ENCODE data around the gene SYNPO.

SYNPO gene

GRCh38 chr5:150661086-150661485 is 20.6 kb downstream of the SYNPO start, which contains the start of gene MYOZ3:
MYOZ3 (plus strand) TSS chr5:150661251; CDS start chr5:150662942, 1,691 bp downstream.
- no peaks in the 10 kb centered on the region for H4K20me1 ChIP-seq (ENCODE audit: insufficient read depth)
- H3K27me3 ChIP-seq (ENCODE audit: insufficient read depth, low read depth): no peaks in the 10 kb centered on the region
- TF ChIP-seq, protein P1, sequence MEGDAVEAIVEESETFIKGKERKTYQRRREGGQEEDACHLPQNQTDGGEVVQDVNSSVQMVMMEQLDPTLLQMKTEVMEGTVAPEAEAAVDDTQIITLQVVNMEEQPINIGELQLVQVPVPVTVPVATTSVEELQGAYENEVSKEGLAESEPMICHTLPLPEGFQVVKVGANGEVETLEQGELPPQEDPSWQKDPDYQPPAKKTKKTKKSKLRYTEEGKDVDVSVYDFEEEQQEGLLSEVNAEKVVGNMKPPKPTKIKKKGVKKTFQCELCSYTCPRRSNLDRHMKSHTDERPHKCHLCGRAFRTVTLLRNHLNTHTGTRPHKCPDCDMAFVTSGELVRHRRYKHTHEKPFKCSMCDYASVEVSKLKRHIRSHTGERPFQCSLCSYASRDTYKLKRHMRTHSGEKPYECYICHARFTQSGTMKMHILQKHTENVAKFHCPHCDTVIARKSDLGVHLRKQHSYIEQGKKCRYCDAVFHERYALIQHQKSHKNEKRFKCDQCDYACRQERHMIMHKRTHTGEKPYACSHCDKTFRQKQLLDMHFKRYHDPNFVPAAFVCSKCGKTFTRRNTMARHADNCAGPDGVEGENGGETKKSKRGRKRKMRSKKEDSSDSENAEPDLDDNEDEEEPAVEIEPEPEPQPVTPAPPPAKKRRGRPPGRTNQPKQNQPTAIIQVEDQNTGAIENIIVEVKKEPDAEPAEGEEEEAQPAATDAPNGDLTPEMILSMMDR (conservative IDR thresholded peaks at IDR 0.05; ENCODE audit: low read depth, low read length): no peak
- H3K79me2 ChIP-seq (ENCODE audit: insufficient read depth, low read depth): no peaks in the 10 kb centered on the region
- no peaks in the 10 kb centered on the region for H3K4me1 ChIP-seq (ENCODE audit: low read depth, poor library complexity, severe bottlenecking)
- no peak within 1 kb of the TSS for H3K9ac ChIP-seq
- no peak within 1 kb of the TSS for H3K4me2 ChIP-seq
- H3K27ac ChIP-seq: no peak within 1 kb of the TSS
- H3K4me3 ChIP-seq (IDR thresholded peaks at IDR 0.05; ENCODE audit: insufficient read depth, low read depth, low read length): no peak within 1 kb of the TSS
- H2AFZ ChIP-seq (ENCODE audit: low read depth): no peak within 1 kb of the TSS
- H3K36me3 ChIP-seq (ENCODE audit: insufficient read depth): no peaks in the 10 kb centered on the region

DNA sequence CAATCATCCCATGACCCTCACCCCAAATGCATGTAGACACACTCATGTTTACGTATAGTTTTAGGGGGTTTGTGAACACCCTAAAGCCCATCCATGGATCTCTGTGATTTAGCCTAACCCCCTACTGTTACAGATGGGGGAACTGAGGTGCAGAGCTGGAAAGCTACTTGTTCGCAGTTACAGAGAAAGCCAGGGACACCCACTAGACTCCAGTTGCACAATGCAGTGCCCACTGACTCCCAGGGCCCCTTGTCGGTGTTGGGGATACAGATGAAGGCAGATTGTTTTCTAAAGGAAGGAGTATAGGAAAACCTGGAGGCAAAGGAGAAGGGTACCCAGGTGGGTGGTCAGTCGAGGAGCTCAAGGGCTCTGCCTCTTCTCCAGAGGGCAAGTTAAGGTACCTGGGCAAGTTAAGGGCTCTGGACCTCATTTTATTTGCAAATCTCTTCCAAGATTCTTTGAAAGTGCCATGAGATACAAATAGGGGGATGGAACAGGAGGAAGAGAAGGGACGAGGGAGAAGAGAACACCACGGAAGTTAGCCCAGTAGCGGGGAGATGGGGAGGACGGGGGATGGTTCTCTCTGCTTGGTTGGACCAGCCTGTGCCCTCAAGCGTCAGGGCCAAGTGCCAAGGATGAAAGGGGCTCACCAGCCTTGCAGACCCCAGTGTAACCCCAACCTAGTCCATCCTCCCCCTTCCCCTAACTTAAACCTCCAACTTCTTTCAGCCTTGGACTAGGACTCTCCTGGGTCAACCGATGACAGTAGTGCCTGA is 21.5 kb downstream of the SYNPO start:
- Histone ChIP-seq H3K79me2 (ENCODE audit: insufficient read depth, low read depth) (no peaks in the 10 kb centered on the region), H3K4me2 (no peak overlapping the region), H3K4me1 (ENCODE audit: low read depth, poor library complexity, severe bottlenecking) (no peaks in the 10 kb centered on the region), H2AFZ (ENCODE audit: low read depth) (no peak overlapping the region), H3K36me3 (ENCODE audit: insufficient read depth) (no peaks in the 10 kb centered on the region), H3K4me3 (IDR thresholded peaks at IDR 0.05; ENCODE audit: insufficient read depth, low read depth, low read length) (no peak overlapping the region), H3K27me3 (ENCODE audit: insufficient read depth, low read depth) (no peaks in the 10 kb centered on the region), H3K9ac (no peak overlapping the region), H3K27ac (no peak overlapping the region), H4K20me1 (ENCODE audit: insufficient read depth) (no peaks in the 10 kb centered on the region)
- TF ChIP-seq, protein P1 (conservative IDR thresholded peaks at IDR 0.05; ENCODE audit: low read depth, low read length): no peak

DNA sequence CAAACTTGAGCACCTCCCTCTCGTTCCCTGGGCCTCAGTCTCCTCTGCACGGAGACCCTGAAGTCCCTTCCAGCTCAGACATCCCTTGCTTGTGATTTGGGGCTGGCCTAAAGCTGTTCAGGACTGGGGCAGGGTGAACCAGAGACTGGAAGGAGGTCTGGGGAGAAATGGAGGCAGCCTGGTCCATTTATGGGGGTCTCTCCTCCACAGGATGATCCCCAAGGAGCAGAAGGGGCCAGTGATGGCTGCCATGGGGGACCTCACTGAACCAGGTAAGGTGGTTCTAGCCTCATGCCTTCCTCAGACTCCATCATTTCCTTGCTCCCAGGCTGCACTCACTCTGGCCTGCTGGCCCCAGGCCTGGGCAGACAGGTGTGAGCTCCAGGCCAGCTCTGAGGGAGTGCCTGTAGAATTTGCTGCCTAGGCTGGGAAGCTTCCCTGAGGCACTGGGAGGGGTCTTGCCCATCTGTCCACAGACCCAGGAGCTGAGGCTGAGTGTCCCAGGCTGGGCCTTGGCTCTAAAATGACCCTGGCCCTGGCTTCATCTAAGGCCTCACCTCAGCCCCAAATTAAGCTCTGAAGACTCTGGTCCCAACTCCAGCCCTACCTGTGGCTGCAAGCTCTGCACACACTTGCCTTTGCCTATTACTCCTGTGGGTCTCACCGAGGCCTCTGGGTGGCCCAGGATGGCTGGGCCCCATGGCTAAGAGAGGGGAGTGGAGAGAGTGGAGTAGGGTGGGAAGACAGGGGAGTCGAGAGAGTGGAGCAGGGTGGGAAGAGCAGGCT is 22.5 kb downstream of the SYNPO start:
- no peaks in the 10 kb centered on the region for H3K36me3 ChIP-seq (ENCODE audit: insufficient read depth)
- no peaks in the 10 kb centered on the region for H4K20me1 ChIP-seq (ENCODE audit: insufficient read depth)
- H3K4me1 ChIP-seq (ENCODE audit: low read depth, poor library complexity, severe bottlenecking): no peaks in the 10 kb centered on the region
- no peak overlapping the region for H3K4me3 ChIP-seq (IDR thresholded peaks at IDR 0.05; ENCODE audit: insufficient read depth, low read depth, low read length)
- H3K27ac ChIP-seq: no peak overlapping the region
- TF ChIP-seq, protein P1 (conservative IDR thresholded peaks at IDR 0.05; ENCODE audit: low read depth, low read length): no peak
- H3K27me3 ChIP-seq (ENCODE audit: insufficient read depth, low read depth): no peaks in the 10 kb centered on the region
- H3K9ac ChIP-seq: no peak overlapping the region
- H3K79me2 ChIP-seq (ENCODE audit: insufficient read depth, low read depth): no peaks in the 10 kb centered on the region
- H3K4me2 ChIP-seq: no peak overlapping the region
- H2AFZ ChIP-seq (ENCODE audit: low read depth): no peak overlapping the region

- no peaks in the 10 kb centered on the region for H3K27me3 ChIP-seq (ENCODE audit: insufficient read depth, low read depth)
- H4K20me1 ChIP-seq (ENCODE audit: insufficient read depth): no peaks in the 10 kb centered on the region
- TF ChIP-seq, protein P1 (conservative IDR thresholded peaks at IDR 0.05; ENCODE audit: low read depth, low read length): no peak
- H3K36me3 ChIP-seq (ENCODE audit: insufficient read depth): no peaks in the 10 kb centered on the region
- H3K79me2 ChIP-seq (ENCODE audit: insufficient read depth, low read depth): no peaks in the 10 kb centered on the region
- H3K9ac ChIP-seq: no peak overlapping the region
- no peak overlapping the region for H3K27ac ChIP-seq
- H3K4me1 ChIP-seq (ENCODE audit: low read depth, poor library complexity, severe bottlenecking): no peaks in the 10 kb centered on the region
- H3K4me3 ChIP-seq (IDR thresholded peaks at IDR 0.05; ENCODE audit: insufficient read depth, low read depth, low read length): no peak overlapping the region
- H2AFZ ChIP-seq (ENCODE audit: low read depth): no peak overlapping the region
- H3K4me2 ChIP-seq: no peak overlapping the region
Measured at GRCh38 chr5:150663936-150664335, 23.5 kb downstream of the SYNPO start.

Measured in KMS-11 (cell line).